HFFc6 (cell line): Measurements from ENCODE around the gene PAF1. TPM values are rescaled to one million over a fixed set of nuclear protein-coding genes. Genes with fewer than 3 reads are reported as not detected.

Source experiments
- DNase-seq: peaks from one replicate; pipeline ENCODE4 v3.0.0-alpha.2; 2018
- H3K27ac Mint-ChIP-seq: 2 replicates; pipeline ENCODE4 v1.8.0; 2020; ENCODE audit warnings: mild to moderate bottlenecking, mixed read lengths
- H3K27me3 Mint-ChIP-seq: 2 replicates; pipeline ENCODE4 v1.8.0; 2021; ENCODE audit warnings: mild to moderate bottlenecking, moderate library complexity, mixed read lengths; ENCODE audit not compliant: insufficient read depth
- H3K36me3 Mint-ChIP-seq: 2 replicates; pipeline ENCODE4 v1.8.0; 2021; ENCODE audit warnings: low read depth, mixed read lengths
- H3K4me1 Mint-ChIP-seq: 2 replicates; pipeline ENCODE4 v1.8.0; 2020; ENCODE audit warnings: low read depth, mixed read lengths
- H3K4me3 Mint-ChIP-seq: 2 replicates; pipeline ENCODE4 v1.8.0; 2020; ENCODE audit warnings: mild to moderate bottlenecking, moderate library complexity, mixed read lengths
- H3K9me3 Mint-ChIP-seq: 2 replicates; pipeline ENCODE4 v1.8.0; 2020; ENCODE audit warnings: mild to moderate bottlenecking, mixed read lengths
- total RNA-seq, 6 experiments: library from RNA; stranded (reverse); fragmentation: NEBNext Ultra II Directional; extraction: Animal tissue kit (Norgen Biotek cat#: 25700); gene quantifications; 2 replicates in 1 of 6; 3 replicates in 5 of 6; pipeline ENCODE4 v1.2.3, GENCODE V29; 2021
- TF ChIP-seq, protein P1 (sequence below): fragments of 200-600 bp; sonication (generic); IDR thresholded peaks from 2 replicates; pipeline ENCODE4 v1.5.0; 2021; ENCODE audit warnings: antibody characterized with exemption, mild to moderate bottlenecking

PAF1 gene
- total RNA-seq, 6 experiments from 2014 or later, result 46.8 to 70.0 (median 60.6) TPM

DNA sequence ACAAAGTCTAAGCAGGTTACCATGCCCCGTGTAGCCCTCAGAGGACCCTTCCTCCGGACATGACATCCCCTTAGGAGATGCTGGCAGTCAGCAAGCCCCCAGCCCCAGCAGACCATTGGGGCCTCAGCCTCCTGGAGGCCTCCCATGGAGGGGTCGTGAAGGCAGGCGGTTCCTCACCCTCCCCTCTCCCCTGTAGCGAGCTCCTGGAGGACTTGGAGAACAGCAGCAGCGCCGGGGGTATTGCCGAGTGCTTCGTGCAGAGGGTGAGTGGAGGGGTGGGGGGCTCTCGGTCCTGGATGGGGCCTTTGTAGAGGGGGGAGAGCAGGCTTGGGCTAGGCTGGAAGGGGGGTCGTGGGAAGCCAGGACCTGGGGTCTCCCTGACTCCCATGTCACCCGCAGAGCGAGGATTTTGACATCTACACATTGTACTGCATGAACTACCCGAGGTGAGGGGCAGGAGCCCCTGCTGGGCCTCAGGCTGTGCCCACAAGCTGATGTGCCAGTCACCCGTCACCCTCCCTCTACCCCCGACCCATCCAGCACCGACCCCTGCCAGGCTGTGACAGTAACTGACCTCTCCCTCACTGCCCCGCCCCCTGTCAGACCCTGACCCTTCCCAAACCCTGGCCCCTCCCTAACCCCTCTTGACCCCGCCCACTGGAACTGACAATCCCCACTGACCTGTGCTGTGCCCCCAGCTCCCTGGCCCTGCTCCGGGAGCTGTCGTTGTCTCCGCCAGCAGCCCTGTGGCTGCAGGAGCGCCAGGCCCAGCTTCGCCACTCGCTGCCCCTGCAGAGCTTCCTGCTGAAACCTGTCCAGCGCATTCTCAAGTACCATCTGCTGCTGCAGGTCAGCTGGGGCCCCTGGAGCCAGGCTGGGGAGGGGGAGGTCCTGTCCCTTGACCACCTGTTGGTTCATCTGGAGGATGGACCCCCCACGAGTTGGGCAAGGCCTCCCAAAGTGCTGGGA is 25.5 kb upstream of the PAF1 start:
- Mint-ChIP-seq H3K36me3 (peaks cover 11% of the 10 kb centered on the region), H3K4me1 (peaks cover 25% of the 10 kb centered on the region), H3K27me3 (peaks cover 14% of the 10 kb centered on the region), H3K9me3 (peaks cover 8% of the 10 kb centered on the region), H3K4me3 (no peak overlapping the region), H3K27ac (no peak overlapping the region)
- no peak for DNase-seq
- TF ChIP-seq, protein P1, sequence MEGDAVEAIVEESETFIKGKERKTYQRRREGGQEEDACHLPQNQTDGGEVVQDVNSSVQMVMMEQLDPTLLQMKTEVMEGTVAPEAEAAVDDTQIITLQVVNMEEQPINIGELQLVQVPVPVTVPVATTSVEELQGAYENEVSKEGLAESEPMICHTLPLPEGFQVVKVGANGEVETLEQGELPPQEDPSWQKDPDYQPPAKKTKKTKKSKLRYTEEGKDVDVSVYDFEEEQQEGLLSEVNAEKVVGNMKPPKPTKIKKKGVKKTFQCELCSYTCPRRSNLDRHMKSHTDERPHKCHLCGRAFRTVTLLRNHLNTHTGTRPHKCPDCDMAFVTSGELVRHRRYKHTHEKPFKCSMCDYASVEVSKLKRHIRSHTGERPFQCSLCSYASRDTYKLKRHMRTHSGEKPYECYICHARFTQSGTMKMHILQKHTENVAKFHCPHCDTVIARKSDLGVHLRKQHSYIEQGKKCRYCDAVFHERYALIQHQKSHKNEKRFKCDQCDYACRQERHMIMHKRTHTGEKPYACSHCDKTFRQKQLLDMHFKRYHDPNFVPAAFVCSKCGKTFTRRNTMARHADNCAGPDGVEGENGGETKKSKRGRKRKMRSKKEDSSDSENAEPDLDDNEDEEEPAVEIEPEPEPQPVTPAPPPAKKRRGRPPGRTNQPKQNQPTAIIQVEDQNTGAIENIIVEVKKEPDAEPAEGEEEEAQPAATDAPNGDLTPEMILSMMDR, result no peak

DNA sequence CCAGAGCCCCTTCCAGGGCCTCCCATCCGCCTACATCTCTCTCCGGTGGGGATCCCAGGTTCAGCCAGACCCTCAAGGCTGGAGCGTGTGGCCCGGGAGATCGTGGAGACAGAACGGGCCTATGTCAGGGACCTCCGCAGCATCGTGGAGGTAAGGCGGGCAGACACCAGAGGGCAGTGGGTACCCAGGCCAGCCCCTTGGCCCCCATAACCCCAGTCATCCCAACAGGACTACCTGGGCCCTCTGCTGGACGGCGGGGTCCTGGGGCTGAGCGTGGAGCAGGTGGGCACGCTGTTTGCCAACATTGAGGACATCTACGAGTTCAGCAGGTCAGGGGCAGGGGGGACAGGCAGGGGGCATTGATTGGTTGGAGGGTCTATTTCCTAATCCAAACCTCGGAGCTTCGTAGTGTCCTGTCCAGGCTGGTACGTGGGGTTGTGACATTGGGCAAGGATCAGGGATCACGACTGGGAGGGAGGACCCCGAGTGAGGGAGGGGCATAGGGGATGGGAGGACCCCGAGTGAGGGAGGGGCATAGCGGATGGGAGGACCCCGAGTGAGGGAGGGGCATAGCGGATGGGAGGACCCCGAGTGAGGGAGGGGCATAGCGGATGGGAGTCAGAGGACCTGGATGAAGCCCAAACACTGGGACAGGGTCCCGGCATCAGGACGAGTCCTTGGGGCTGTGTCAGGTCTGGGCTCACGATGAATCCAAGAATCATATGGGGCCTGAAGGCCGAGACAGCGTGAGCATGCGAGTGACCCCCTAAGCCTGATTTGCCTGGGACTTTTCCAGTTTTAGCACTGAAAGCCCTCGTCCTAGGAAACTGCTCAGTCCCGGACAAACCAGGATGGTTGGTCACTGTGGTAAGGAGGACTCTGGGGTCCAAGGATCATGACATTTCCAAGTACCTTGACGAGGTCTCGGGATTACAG is 24.5 kb upstream of the PAF1 start:
- Mint-ChIP-seq H3K27me3 (peaks cover 25% of the 10 kb centered on the region), H3K9me3 (peaks cover 18% of the 10 kb centered on the region), H3K4me3 (peak overlapping the region; percentile 98), H3K27ac (no peak overlapping the region; the same call in 1 of the 2 replicates), H3K36me3 (peaks cover 11% of the 10 kb centered on the region), H3K4me1 (peaks cover 36% of the 10 kb centered on the region)
- DNase-seq, result no peak
- TF ChIP-seq, protein P1, result peak; percentile 40

DNA sequence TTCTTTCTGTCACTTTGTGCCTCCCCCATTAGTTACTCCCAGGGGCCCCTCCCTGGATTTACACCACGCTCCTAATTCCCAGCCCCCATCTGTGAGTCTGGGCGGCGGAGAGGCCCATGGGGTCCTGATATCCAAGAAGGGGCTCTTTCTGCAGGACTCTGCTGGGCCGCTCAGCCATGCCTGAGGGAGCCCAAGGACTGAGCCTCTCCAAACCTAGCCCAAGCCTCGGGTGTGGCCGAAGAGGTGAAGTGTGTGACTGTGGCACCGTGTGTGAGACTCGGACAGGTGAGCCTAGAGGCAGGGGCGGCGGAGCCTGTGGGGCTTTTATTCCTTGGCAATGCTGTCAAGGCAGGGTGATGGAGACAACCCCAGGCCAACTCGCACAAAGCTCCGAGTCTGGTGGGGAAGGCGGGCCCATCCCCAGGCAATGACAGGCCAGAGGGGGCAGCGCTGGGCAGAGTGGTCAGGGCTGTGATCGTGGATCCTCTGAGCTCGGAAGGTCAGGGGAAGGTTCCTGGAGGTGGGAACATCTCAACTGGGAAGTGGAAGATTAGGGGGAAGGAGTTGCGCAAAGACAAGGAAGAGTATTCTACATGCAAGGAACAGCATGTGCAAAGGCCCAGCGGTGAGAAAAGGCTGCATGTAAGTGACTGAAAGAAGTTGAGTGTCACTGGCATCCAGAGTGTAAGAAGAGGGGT is 23.2 kb upstream of the PAF1 start:
- TF ChIP-seq, protein P1, result peak; percentile 50; the same call in 1 of the 2 replicates
- peak overlapping the region; percentile 92 for H3K27ac Mint-ChIP-seq
- peaks cover 18% of the 10 kb centered on the region for H3K9me3 Mint-ChIP-seq
- H3K27me3 Mint-ChIP-seq, result peaks cover 35% of the 10 kb centered on the region
- H3K4me1 Mint-ChIP-seq, result peaks cover 41% of the 10 kb centered on the region
- H3K4me3 Mint-ChIP-seq, result peak overlapping the region; percentile 98
- H3K36me3 Mint-ChIP-seq, result peaks cover 9% of the 10 kb centered on the region
- no peak for DNase-seq

DNA sequence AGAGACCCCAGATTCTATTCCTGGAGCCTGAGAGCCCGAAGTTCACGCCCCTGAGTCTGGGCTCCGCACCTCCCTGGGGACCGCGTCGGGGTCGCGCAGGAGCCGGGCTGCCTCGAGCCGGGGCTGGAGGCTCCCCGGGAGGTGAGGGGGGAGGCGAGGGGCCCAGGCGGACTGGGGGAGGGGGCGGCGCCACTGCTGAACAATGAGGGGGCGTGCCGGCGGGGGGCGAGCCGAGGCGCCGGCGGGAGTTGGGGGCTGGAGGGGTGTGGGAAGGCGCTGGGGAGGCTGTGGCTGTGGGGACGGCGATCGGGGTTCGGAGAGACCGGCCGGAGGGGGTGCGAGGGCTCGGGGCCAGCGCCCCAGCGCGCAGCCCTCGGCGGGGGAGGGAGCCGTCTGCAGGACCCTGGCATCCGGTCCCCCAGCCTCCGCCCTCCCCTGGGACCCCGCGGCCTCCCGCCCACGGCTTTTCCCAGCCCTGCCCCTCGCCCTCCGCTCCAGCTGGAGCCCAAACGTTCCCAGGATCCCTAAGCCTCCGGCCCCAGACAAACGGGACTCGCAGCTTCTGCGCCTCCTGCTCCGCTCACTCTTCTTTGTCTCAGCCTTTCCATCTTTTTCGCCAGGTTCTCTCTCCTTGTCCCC is 22.5 kb upstream of the PAF1 start:
- H3K27ac Mint-ChIP-seq, result peak overlapping the region; percentile 92
- peaks cover 18% of the 10 kb centered on the region for H3K9me3 Mint-ChIP-seq
- TF ChIP-seq, protein P1, result no peak
- H3K4me3 Mint-ChIP-seq, result peak overlapping the region; percentile 98
- no peak for DNase-seq
- H3K36me3 Mint-ChIP-seq, result peaks cover 14% of the 10 kb centered on the region
- peaks cover 41% of the 10 kb centered on the region for H3K27me3 Mint-ChIP-seq
- peaks cover 48% of the 10 kb centered on the region for H3K4me1 Mint-ChIP-seq
